GM06990 (cell line): ENCODE results near the gene MND1.

Experiments used
- DNase-seq: peaks from one replicate; pipeline ENCODE4 v3.0.0-alpha.2; 2011; ENCODE audit not compliant: insufficient read length; ENCODE audit errors: extremely low read depth
- H3K27me3 ChIP-seq: replicated peaks from 2 replicates; pipeline ENCODE4 v1.6.0; 2011; ENCODE audit warnings: low read length; ENCODE audit not compliant: control insufficient read depth, insufficient read depth
- H3K36me3 ChIP-seq: 2 replicates; pipeline ENCODE4 v1.5.1; 2011; ENCODE audit warnings: low read length; ENCODE audit not compliant: control insufficient read depth, insufficient read depth
- H3K4me3 ChIP-seq: replicated peaks from 2 replicates; pipeline ENCODE4 v1.5.1; 2011; ENCODE audit warnings: low read depth, mild to moderate bottlenecking, control low read depth, low read length
- CTCF ChIP-seq: IDR thresholded peaks from 2 replicates; pipeline ENCODE4 v1.5.1; 2011; ENCODE audit warnings: low read length, control low read depth, mild to moderate bottlenecking, inconsistent platforms; ENCODE audit not compliant: insufficient read depth, poor library complexity, severe bottlenecking

MND1 gene

GRCh38 chr4:153434190-153434589 is 89.7 kb downstream of the MND1 start:
- Histone ChIP-seq H3K4me3 (peak overlapping the region; percentile 51), H3K27me3 (no peaks in the 10 kb centered on the region), H3K36me3 (no peaks in the 10 kb centered on the region)
- TF ChIP-seq CTCF: no peak
- DNase-seq: no peak

- no peaks in the 10 kb centered on the region for H3K36me3 ChIP-seq
- DNase-seq: peak; percentile 68
- H3K27me3 ChIP-seq: no peaks in the 10 kb centered on the region
- H3K4me3 ChIP-seq: peak overlapping the region; percentile 47
- no peak for TF ChIP-seq CTCF
Observed at GRCh38 chr4:153438916-153439756, 94.6 kb downstream of the MND1 start.

GRCh38 chr4:153439831-153440230 is 95.3 kb downstream of the MND1 start:
- no peaks in the 10 kb centered on the region for H3K27me3 ChIP-seq
- no peak overlapping the region; the same call in 1 of the 2 replicates for H3K4me3 ChIP-seq
- TF ChIP-seq CTCF: no peak
- no peaks in the 10 kb centered on the region for H3K36me3 ChIP-seq
- peak; percentile 58 for DNase-seq

GRCh38 chr4:153440475-153440874 is 96.0 kb downstream of the MND1 start:
- no peaks in the 10 kb centered on the region for H3K36me3 ChIP-seq
- no peak for DNase-seq
- H3K4me3 ChIP-seq: no peak overlapping the region
- H3K27me3 ChIP-seq: no peaks in the 10 kb centered on the region
- TF ChIP-seq CTCF: no peak

- no peak for DNase-seq
- TF ChIP-seq CTCF: no peak
- no peaks in the 10 kb centered on the region for H3K27me3 ChIP-seq
- H3K36me3 ChIP-seq: no peaks in the 10 kb centered on the region
- no peak overlapping the region for H3K4me3 ChIP-seq
Observed at GRCh38 chr4:153447175-153447905, 102.9 kb downstream of the MND1 start.
